Endothelial cell of umbilical vein (primary cell): ENCODE results near the gene ZBTB7C. TPM values are rescaled to one million over a fixed set of nuclear protein-coding genes. Genes with fewer than 3 reads are reported as not detected.

Experiments used
- BruUV-seq: library from RNA; stranded (reverse); fragments of 400-500 nt; replicated peaks from 2 replicates; lab custom pipeline; 2021; lab: Mats Ljungman, UMichigan
- CTCF ChIA-PET: fragments of 300-600, 350-600 bp; sonication (Branson Sonifier 250); formaldehyde crosslinking; loops from one replicate; lab custom pipeline; 2021; ENCODE audit warnings: antibody characterized with exemption, inconsistent platforms; lab: Charles Lee
- POLR2A ChIA-PET: fragments of 300-600, 350-600 bp; sonication (Branson Sonifier 250); formaldehyde crosslinking; loops from one replicate; lab custom pipeline; 2021; ENCODE audit warnings: antibody characterized with exemption, inconsistent platforms; lab: Charles Lee
- DNase-seq: peaks from one replicate; pipeline ENCODE4 v3.0.0-alpha.2; 2011; ENCODE audit warnings: low read depth, low spot score
- FAIRE-seq: peaks from 2 replicates; lab custom pipeline; 2011; peaks lifted over from hg19 to GRCh38; lab: Jason Lieb, UNC
- H2AFZ ChIP-seq: 2 replicates; pipeline ENCODE4 v1.6.0; 2012; ENCODE audit warnings: low read depth, low read length, control low read depth, inconsistent platforms
- H3K27ac ChIP-seq: 2 replicates; pipeline ENCODE4 v1.5.1; 2011; ENCODE audit warnings: low read depth, mild to moderate bottlenecking, control low read depth, low read length, moderate library complexity; ENCODE audit not compliant: insufficient read depth
- H3K27me3 ChIP-seq, 2 experiments: 2 replicates each; pipeline versions ENCODE4 v1.6.0 to v1.6.1; 2011; ENCODE audit warnings: low read length in 2 of 2, mixed read lengths in 1 of 2; ENCODE audit not compliant: control insufficient read depth in 2 of 2, insufficient read depth in 2 of 2
- H3K36me3 ChIP-seq, 2 experiments: 2 replicates in 1 of 2; 3 replicates in 1 of 2; pipeline ENCODE4 v1.5.1; 2011; ENCODE audit warnings: low read length in 2 of 2, mild to moderate bottlenecking in 1 of 2, moderate library complexity in 1 of 2; ENCODE audit not compliant: control insufficient read depth in 2 of 2, insufficient read depth in 2 of 2; ENCODE audit errors: extremely low read depth in 1 of 2
- H3K4me1 ChIP-seq: 3 replicates; pipeline ENCODE4 v1.5.1; 2011; ENCODE audit warnings: mild to moderate bottlenecking, low read length; ENCODE audit not compliant: control insufficient read depth, insufficient read depth; ENCODE audit errors: extremely low read depth
- H3K4me2 ChIP-seq: 2 replicates; pipeline ENCODE4 v1.6.1; 2011; ENCODE audit warnings: low read length, control low read depth, mixed read lengths; ENCODE audit not compliant: insufficient read depth
- H3K4me3 ChIP-seq, 3 experiments: fragments of 200-600 bp in 1 of 3; sonication (generic), shearing (Covaris generic) in 1 of 3; replicated peaks in 1 of 3; 2 replicates each; pipeline ENCODE4 v1.5.1; 2011 to 2016; ENCODE audit warnings: control low read depth in 3 of 3, low read length in 3 of 3, mild to moderate bottlenecking in 2 of 3, inconsistent platforms in 1 of 3, low read depth in 1 of 3, moderate library complexity in 1 of 3; ENCODE audit not compliant: insufficient read depth in 1 of 3
- H3K79me2 ChIP-seq: 2 replicates; pipeline ENCODE4 v1.6.0; 2012; ENCODE audit warnings: low read length, inconsistent platforms; ENCODE audit not compliant: control insufficient read depth, insufficient read depth
- H3K9ac ChIP-seq: replicated peaks from 2 replicates; pipeline ENCODE3; 2011; ENCODE audit warnings: low read length, control low read depth; ENCODE audit not compliant: insufficient read depth; ENCODE audit errors: extremely low read depth
- H3K9me1 ChIP-seq: replicated peaks from 3 replicates; pipeline ENCODE4 v1.6.0; 2011; ENCODE audit warnings: mild to moderate bottlenecking, low read length; ENCODE audit not compliant: control insufficient read depth, insufficient read depth; ENCODE audit errors: extremely low read depth
- H3K9me3 ChIP-seq: replicated peaks from 2 replicates; pipeline ENCODE4 v1.5.1; 2012; ENCODE audit warnings: low read length, inconsistent platforms; ENCODE audit not compliant: control insufficient read depth, insufficient read depth
- H4K20me1 ChIP-seq: replicated peaks from 2 replicates; pipeline ENCODE3; 2011; ENCODE audit warnings: mild to moderate bottlenecking, low read length; ENCODE audit not compliant: control insufficient read depth, insufficient read depth; ENCODE audit errors: extremely low read depth
- CTCF ChIP-seq, 2 donors: IDR thresholded peaks; 1 replicate in 1 of 2; 2 replicates in 1 of 2; pipeline ENCODE4 v1.5.1; 2011; ENCODE audit warnings: low read length in 2 of 2, mild to moderate bottlenecking in 2 of 2, moderate library complexity in 2 of 2, control low read depth in 1 of 2, inconsistent platforms in 1 of 2, low read depth in 1 of 2; ENCODE audit not compliant: insufficient read depth in 1 of 2; ENCODE audit errors: extremely low read depth in 1 of 2
- EZH2 ChIP-seq: IDR thresholded peaks from 2 replicates; pipeline ENCODE4 v1.6.1; 2012; ENCODE audit warnings: borderline replicate concordance, low read depth, mild to moderate bottlenecking, moderate library complexity, low read length, inconsistent platforms; ENCODE audit not compliant: severe bottlenecking
- FOS ChIP-seq: IDR thresholded peaks from 2 replicates; pipeline ENCODE4 v1.6.1; 2011; ENCODE audit warnings: mild to moderate bottlenecking, low read length, moderate library complexity, borderline replicate concordance; ENCODE audit not compliant: insufficient read depth
- GATA2 ChIP-seq: IDR thresholded peaks from 2 replicates; pipeline ENCODE4 v1.7.0; 2011; ENCODE audit warnings: low read depth, mild to moderate bottlenecking, moderate library complexity, mixed read lengths, low read length; ENCODE audit not compliant: insufficient read length, insufficient read depth
- JUN ChIP-seq: IDR thresholded peaks from 2 replicates; pipeline ENCODE4 v1.6.1; 2011; ENCODE audit warnings: borderline replicate concordance, low read depth; ENCODE audit not compliant: insufficient read length, insufficient read depth
- MAX ChIP-seq: IDR thresholded peaks from 2 replicates; pipeline ENCODE4 v1.6.1; 2011; ENCODE audit not compliant: insufficient read depth, insufficient read length
- MYC ChIP-seq: IDR thresholded peaks from one replicate; pipeline ENCODE4 v1.6.1; 2011; ENCODE audit warnings: mild to moderate bottlenecking, low read depth, low read length
- POLR2A ChIP-seq: IDR thresholded peaks from 2 replicates; pipeline ENCODE4 v1.6.1; 2012; ENCODE audit warnings: low read depth, mild to moderate bottlenecking, control low read depth, low read length
- POLR2AphosphoS5 ChIP-seq: IDR thresholded peaks from 2 replicates; pipeline ENCODE4 v1.6.1; 2012; ENCODE audit warnings: low read depth, mild to moderate bottlenecking, control low read depth, low read length, moderate library complexity; ENCODE audit not compliant: insufficient read depth
- dilution Hi-C: fragments of 300-500 bp; cut with MboI; formaldehyde crosslinking; loops from one replicate; pipeline ENCODE4 v1.15.0; 2019; ENCODE audit warnings: low sequenced_read_pairs; ENCODE audit not compliant: extremely low pct_ligation_motif_present
- intact Hi-C: fragments of 100-400 bp; cut with micrococcal nuclease; formaldehyde crosslinking; loops from one replicate; pipeline ENCODE4 v1.10.0; 2022
- polyA plus RNA-seq, 4 experiments: library from polyadenylated mRNA; depleted of rRNA in 3 of 4; stranded (reverse) in 3 of 4; unstranded in 1 of 4; fragments of >200 nt; gene quantifications; 2 replicates each; pipeline versions ENCODE4 v1.2.1 to v1.2.3, GENCODE V29; 2011 to 2012; ENCODE audit warnings: missing spikeins in 1 of 4
- total RNA-seq: library from RNA; stranded (reverse); gene quantifications from 2 replicates; pipeline ENCODE4 v1.2.3, GENCODE V29; 2021

Gene ZBTB7C
- total and polyA plus RNA-seq, 2 donors (not counting 3 experiments of a cell fraction or from before 2014, with no cell fraction given) = not detected

- H3K4me3 ChIP-seq = no peak overlapping the region
- FAIRE-seq (no peak), DNase-seq (no peak)
- no peaks in the 10 kb centered on the region for H4K20me1 ChIP-seq
- H3K9ac ChIP-seq = no peak overlapping the region
- H3K27me3 ChIP-seq = no peaks in the 10 kb centered on the region
- ChIA-PET CTCF (no interaction called here), POLR2A (no interaction called here)
- H3K9me3 ChIP-seq = no peaks in the 10 kb centered on the region
- intact Hi-C loops (no loop called here), dilution Hi-C loops (no loop called here)
- H3K27ac ChIP-seq = no peak overlapping the region
- H3K9me1 ChIP-seq = no peaks in the 10 kb centered on the region
- H3K4me2 ChIP-seq = no peak overlapping the region
- BruUV-seq = no TSS peak
- TF ChIP-seq POLR2AphosphoS5 = no peak
- no peak for TF ChIP-seq MYC
- TF ChIP-seq CTCF (IDR thresholded peaks at IDR 0.05; ENCODE audit: extremely low read depth in 1 of 2, insufficient read depth in 1 of 2, low read depth in 1 of 2, low read length in 2 of 2) = no peak
- TF ChIP-seq POLR2A = no peak
- TF ChIP-seq MAX = no peak
- TF ChIP-seq GATA2 = no peak
- TF ChIP-seq EZH2 = no peak
- no peak for TF ChIP-seq JUN
- TF ChIP-seq FOS = no peak
- H3K36me3 ChIP-seq = no peaks in the 10 kb centered on the region
- no peaks in the 10 kb centered on the region for H3K4me1 ChIP-seq
- no peak overlapping the region for H2AFZ ChIP-seq
- no peaks in the 10 kb centered on the region for H3K79me2 ChIP-seq
These were observed 52.9 kb downstream of the ZBTB7C start for GRCh38 chr18:48356151-48356745.
